Measurements from ENCODE around the gene SPACA7. TPM values are rescaled to one million over a fixed set of nuclear protein-coding genes. Genes with fewer than 3 reads are reported as not detected.

The SPACA7 gene
- polyA plus RNA-seq, 3 donors: not detected

GRCh38 chr13:112474869-112475268 lies 98.7 kb downstream of the SPACA7 start:
- peaks cover 2 to 4% (median 3%) of the 10 kb centered on the region in 3 donors for H3K27me3 Mint-ChIP-seq (ENCODE audit: low read depth in 3 of 3)
- no peaks in the 10 kb centered on the region for H3K27me3 ChIP-seq (ENCODE audit: control insufficient read depth in 2 of 2, insufficient read depth in 2 of 2, low read length in 2 of 2)
- H3K4me2 ChIP-seq (replicated peaks; ENCODE audit: extremely low read depth, low read length, poor library complexity, severe bottlenecking): no peak overlapping the region
- no peaks in the 10 kb centered on the region for H3K36me3 ChIP-seq (replicated peaks in 1 of 2; ENCODE audit: control insufficient read depth in 1 of 2, insufficient read depth in 2 of 2, low read length in 2 of 2)
- no peaks in the 10 kb centered on the region for H3K4me1 ChIP-seq (ENCODE audit: control insufficient read depth in 1 of 2, insufficient read depth in 2 of 2, low read length in 2 of 2)
- no peak overlapping the region for H3K9ac ChIP-seq (ENCODE audit: insufficient read depth, low read length, poor library complexity, severe bottlenecking)
- intact Hi-C loops (cut with micrococcal nuclease): no loop called here
- TF ChIP-seq, protein P1, sequence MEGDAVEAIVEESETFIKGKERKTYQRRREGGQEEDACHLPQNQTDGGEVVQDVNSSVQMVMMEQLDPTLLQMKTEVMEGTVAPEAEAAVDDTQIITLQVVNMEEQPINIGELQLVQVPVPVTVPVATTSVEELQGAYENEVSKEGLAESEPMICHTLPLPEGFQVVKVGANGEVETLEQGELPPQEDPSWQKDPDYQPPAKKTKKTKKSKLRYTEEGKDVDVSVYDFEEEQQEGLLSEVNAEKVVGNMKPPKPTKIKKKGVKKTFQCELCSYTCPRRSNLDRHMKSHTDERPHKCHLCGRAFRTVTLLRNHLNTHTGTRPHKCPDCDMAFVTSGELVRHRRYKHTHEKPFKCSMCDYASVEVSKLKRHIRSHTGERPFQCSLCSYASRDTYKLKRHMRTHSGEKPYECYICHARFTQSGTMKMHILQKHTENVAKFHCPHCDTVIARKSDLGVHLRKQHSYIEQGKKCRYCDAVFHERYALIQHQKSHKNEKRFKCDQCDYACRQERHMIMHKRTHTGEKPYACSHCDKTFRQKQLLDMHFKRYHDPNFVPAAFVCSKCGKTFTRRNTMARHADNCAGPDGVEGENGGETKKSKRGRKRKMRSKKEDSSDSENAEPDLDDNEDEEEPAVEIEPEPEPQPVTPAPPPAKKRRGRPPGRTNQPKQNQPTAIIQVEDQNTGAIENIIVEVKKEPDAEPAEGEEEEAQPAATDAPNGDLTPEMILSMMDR (IDR thresholded peaks at IDR 0.05): no peak
- peaks cover 2 to 13% (median 5%) of the 10 kb centered on the region in 7 donors for H3K9me3 Mint-ChIP-seq
- no peak overlapping the region for H3K27ac ChIP-seq (ENCODE audit: low read depth in 1 of 2, low read length in 2 of 2)
- no peak for DNase-seq
- H3K9me3 ChIP-seq (replicated peaks in 1 of 2; ENCODE audit: control insufficient read depth in 1 of 2, insufficient read depth in 1 of 2, low read length in 2 of 2): no peaks in the 10 kb centered on the region
- H3K79me2 ChIP-seq (ENCODE audit: insufficient read depth, low read length): no peaks in the 10 kb centered on the region
- no peak overlapping the region for H3K4me3 ChIP-seq (replicated peaks in 1 of 3; ENCODE audit: low read depth in 2 of 3, low read length in 3 of 3)
- H3K4me1 Mint-ChIP-seq: no peaks in the 10 kb centered on the region
- no peak overlapping the region for H2AFZ ChIP-seq (ENCODE audit: insufficient read depth, low read depth, low read length, poor library complexity, severe bottlenecking)
- no peak overlapping the region for H3K27ac Mint-ChIP-seq
- H4K20me1 ChIP-seq (ENCODE audit: insufficient read depth, low read length): no peaks in the 10 kb centered on the region
- peaks cover 0 to 2% of the 10 kb centered on the region in 2 donors for H3K36me3 Mint-ChIP-seq
- 93% methylated on average over 3 of the region's 8 CpGs for WGBS (ENCODE audit: insufficient coverage)
- no peak overlapping the region for H3K4me3 Mint-ChIP-seq

- peaks cover 0 to 2% of the 10 kb centered on the region in 2 donors for H3K36me3 Mint-ChIP-seq
- H3K4me1 ChIP-seq (ENCODE audit: control insufficient read depth in 1 of 2, insufficient read depth in 2 of 2, low read length in 2 of 2): no peaks in the 10 kb centered on the region
- H3K9me3 Mint-ChIP-seq: peaks cover 0 to 10% (median 4%) of the 10 kb centered on the region in 7 donors
- H3K9ac ChIP-seq (ENCODE audit: insufficient read depth, low read length, poor library complexity, severe bottlenecking): no peak overlapping the region
- no peaks in the 10 kb centered on the region for H4K20me1 ChIP-seq (ENCODE audit: insufficient read depth, low read length)
- H3K27me3 ChIP-seq (ENCODE audit: control insufficient read depth in 2 of 2, insufficient read depth in 2 of 2, low read length in 2 of 2): no peaks in the 10 kb centered on the region
- TF ChIP-seq, protein P1 (IDR thresholded peaks at IDR 0.05): no peak
- H3K4me2 ChIP-seq (replicated peaks; ENCODE audit: extremely low read depth, low read length, poor library complexity, severe bottlenecking): no peak overlapping the region
- no peaks in the 10 kb centered on the region for H3K9me3 ChIP-seq (replicated peaks in 1 of 2; ENCODE audit: control insufficient read depth in 1 of 2, insufficient read depth in 1 of 2, low read length in 2 of 2)
- no peak overlapping the region for H3K27ac ChIP-seq (ENCODE audit: low read depth in 1 of 2, low read length in 2 of 2)
- no peak overlapping the region for H3K4me3 Mint-ChIP-seq
- intact Hi-C loops (cut with micrococcal nuclease): no loop called here
- no peaks in the 10 kb centered on the region for H3K36me3 ChIP-seq (replicated peaks in 1 of 2; ENCODE audit: control insufficient read depth in 1 of 2, insufficient read depth in 2 of 2, low read length in 2 of 2)
- H2AFZ ChIP-seq (ENCODE audit: insufficient read depth, low read depth, low read length, poor library complexity, severe bottlenecking): no peak overlapping the region
- H3K4me1 Mint-ChIP-seq: no peaks in the 10 kb centered on the region
- H3K79me2 ChIP-seq (ENCODE audit: insufficient read depth, low read length): no peaks in the 10 kb centered on the region
- WGBS (ENCODE audit: insufficient coverage): no CpG with 5 or more reads among the region's 1 CpG
- H3K27ac Mint-ChIP-seq: peak overlapping the region in 1 of 7 donors; percentile 5
- H3K4me3 ChIP-seq (replicated peaks in 1 of 3; ENCODE audit: low read depth in 2 of 3, low read length in 3 of 3): no peak overlapping the region
- DNase-seq: no peak
- peaks cover 2 to 3% (median 2%) of the 10 kb centered on the region in 3 donors for H3K27me3 Mint-ChIP-seq (ENCODE audit: low read depth in 3 of 3)
Measured at GRCh38 chr13:112475889-112476288, 99.7 kb downstream of the SPACA7 start.

Measured in CD14-positive monocyte (primary cell).